Esophagus squamous epithelium (tissue), 4 donors: ENCODE results near the gene C9orf153.

Experiments used
- POLR2A ChIP-seq, 4 donors: fragments of 450-650 bp; IDR thresholded peaks; one replicate each; pipeline ENCODE4 v1.6.1; 2017; ENCODE audit warnings: antibody characterized with exemption in 4 of 4, mild to moderate bottlenecking in 4 of 4, moderate library complexity in 3 of 4
- TF ChIP-seq, protein P1 (sequence below), 6 experiments: fragments of 450-650 bp in 4 of 6; fragments of 200-600 bp in 2 of 6; sonication (generic) in 2 of 6; IDR thresholded peaks; one replicate each; pipeline ENCODE4 v1.5.1; 2016 to 2019; ENCODE audit warnings: antibody characterized with exemption in 6 of 6, mild to moderate bottlenecking in 4 of 6, moderate library complexity in 4 of 6

DNA sequence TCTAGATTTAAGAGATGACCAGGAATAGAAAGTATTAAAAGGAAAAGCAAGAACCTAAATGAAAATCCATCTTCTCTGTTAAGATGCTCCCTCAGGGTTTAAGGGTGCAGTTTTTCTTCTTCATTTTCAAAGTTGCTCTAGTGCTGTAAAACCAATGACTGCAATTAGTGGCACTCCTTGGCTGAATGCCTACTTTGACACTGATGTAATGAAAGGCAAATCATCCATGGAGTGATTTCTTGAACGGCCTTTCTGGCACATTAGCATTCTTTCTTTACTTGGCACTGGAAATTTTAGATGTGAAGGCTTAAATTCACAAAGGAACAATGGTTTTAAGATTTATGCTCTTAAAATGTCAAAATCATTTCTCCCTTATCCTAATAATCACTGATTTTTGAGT is 42.2 kb upstream of the C9orf153 start:
- no peak for TF ChIP-seq POLR2A (IDR thresholded peaks at IDR 0.05)
- TF ChIP-seq, protein P1, sequence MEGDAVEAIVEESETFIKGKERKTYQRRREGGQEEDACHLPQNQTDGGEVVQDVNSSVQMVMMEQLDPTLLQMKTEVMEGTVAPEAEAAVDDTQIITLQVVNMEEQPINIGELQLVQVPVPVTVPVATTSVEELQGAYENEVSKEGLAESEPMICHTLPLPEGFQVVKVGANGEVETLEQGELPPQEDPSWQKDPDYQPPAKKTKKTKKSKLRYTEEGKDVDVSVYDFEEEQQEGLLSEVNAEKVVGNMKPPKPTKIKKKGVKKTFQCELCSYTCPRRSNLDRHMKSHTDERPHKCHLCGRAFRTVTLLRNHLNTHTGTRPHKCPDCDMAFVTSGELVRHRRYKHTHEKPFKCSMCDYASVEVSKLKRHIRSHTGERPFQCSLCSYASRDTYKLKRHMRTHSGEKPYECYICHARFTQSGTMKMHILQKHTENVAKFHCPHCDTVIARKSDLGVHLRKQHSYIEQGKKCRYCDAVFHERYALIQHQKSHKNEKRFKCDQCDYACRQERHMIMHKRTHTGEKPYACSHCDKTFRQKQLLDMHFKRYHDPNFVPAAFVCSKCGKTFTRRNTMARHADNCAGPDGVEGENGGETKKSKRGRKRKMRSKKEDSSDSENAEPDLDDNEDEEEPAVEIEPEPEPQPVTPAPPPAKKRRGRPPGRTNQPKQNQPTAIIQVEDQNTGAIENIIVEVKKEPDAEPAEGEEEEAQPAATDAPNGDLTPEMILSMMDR (IDR thresholded peaks at IDR 0.05), result no peak
